GM18520 (cell line): ENCODE data around the gene SLIRP.
"Not testable (repeated sequence)": the region's sequence is repeated elsewhere in the genome, so short reads cannot be mapped to it uniquely, and the experiment has no call there.

Experiments used
- ATAC-seq: cut with Tn5 transposase; IDR thresholded peaks from one replicate; pipeline ENCODE4 v1.9.1; 2021; ENCODE audit not compliant: unreplicated experiment

Gene SLIRP

GRCh38 chr14:77741438-77741837 is 33.5 kb downstream of the SLIRP start:
- no peak for ATAC-seq

DNA sequence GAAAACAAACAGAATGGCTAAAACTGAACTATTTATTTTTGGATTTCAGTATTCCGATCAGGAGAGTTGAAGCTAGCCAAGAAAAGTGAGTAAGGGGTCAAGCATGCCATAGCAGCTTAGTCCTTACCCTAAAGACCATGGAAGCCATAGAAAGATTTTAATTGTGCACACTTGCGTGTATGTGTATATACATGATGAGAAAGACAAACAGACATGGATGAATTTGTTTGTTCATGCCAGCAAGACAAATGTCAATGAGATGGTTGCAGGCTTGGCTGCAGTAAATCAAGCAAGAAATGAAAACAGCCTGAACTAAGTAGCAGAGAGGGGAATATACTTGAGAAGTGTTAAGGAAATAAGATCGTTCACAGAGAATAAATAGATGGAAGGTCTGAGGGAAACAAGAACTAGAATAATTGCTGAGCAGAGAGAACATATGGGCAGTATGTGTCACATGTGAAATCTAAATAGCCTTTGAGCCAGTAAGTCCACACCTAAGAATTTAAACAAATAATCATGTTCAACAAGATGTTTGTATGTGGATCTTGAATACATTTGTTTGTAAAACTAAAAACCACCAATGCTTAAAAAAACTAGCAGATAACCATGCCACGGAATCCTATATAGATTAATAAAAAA is 38.3 kb downstream of the SLIRP start:
- ATAC-seq: no peak

GRCh38 chr14:77747425-77747824 is 39.5 kb downstream of the SLIRP start:
- not testable (repeated sequence) for ATAC-seq

GRCh38 chr14:77752266-77752665 is 44.4 kb downstream of the SLIRP start:
- no peak for ATAC-seq

DNA sequence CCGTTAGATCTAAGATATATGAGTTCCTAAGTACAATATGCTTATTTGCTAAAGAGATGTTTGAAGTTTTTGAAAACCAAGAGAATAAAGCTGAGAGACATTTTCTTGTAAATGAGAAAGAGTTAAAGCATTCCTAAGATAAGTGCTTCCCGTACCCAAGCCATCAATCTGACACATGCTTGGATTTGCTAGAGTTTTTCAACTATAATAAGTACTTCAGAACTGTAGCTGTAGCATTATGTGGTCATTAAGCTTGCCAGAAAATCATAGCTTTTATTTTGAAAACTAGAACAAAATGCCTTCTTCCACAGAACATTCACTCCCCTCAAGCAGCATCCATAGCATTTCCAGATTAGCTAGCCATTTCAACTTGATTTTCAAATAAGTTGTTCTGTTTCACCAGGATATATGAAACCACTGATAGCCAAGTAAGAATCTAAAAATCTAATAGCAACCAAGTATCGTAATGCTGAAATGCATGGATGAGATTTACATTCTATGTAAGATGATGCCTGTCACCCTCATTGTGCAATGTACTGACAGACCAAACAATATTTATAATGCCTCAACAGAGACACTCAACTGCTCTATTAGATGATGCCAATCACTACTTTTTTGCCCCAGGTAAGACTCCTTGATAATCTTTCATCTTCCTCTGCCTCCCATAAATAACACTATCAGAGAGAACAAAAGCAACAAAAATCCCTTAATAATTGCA is 45.1 kb downstream of the SLIRP start:
- no peak for ATAC-seq

DNA sequence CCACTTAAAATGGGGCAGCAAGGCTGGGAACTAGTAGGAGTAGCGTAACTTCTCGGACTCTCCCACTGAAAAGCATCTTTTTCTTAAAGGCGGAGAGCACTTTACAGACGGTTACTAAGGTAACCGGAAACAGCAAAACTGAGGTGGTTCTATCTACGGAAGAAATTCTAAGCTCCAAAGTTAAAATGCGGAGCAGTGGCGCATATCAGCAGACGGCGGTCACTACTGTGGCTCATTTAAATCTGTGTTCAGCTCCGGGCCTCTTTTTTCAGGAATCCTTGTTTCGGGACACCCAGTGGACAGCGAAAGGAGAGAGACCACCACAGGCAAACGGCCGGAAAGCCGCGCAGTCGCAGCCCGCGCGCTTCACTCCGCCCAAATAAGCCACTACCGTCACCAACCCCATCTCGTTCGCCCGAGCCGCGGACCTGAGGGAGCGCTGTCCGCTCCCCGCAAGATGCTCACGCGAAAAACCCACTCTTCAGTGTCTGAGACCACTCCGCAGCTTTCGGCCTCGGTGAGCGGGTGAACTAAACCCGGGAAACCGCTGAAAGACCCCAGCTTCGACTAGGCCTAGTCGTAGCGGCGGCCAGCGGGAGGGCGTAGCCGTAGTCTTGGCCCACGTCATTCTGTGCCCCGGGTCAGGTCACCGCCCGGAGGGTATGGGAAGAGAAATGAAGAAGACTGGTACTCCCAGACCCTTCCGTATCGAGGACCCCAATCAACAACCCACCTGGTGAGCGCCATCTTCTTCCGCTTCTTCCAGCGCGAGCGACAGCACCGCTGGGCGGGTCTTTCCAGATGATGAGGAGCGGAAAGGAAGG is 52.7 kb downstream of the SLIRP start, which contains the start of gene SNW1:
TSS of gene SNW1 (minus strand) at position 776 of the 824 bp plus-strand sequence. CDS start at position 747, 29 bp downstream.
- ATAC-seq: peak; percentile 97

DNA sequence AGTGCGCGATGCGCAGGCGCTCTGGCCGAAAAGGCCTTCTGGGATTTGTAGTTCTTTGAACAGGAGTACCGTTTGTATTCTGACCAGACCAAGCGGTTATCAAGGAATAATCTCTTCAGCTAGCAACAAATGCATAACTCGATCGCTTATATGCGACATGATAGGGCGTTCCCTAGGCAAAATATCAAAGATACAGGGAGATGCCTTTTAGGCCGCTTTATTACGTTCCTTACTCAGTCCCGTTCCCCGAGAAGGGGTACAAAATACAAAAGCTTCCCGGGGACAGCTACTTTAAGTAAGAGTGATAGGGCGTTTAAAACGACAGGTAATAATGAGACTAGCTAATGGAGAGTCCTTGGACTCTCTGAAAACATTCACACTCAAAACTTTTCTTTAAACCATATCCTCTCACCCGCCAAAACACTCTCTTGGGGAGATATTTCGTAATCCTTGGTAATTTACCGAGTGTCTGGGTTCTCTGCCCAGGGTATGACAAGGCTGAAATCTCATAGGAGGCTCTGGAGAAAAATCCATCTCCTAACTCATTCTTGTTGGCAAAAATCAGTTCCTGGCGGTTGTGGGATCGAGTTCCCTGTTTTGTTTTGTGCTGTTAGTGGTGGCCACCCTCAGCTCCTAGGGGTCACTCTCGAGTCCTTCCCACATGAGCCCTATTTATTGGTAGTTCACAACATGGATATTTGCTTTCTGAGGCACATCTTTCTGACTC is 53.5 kb downstream of the SLIRP start:
- ATAC-seq: no peak

- no peak for ATAC-seq
These were observed 55.4 kb downstream of the SLIRP start for GRCh38 chr14:77763316-77763715.

- ATAC-seq: no peak
These were observed 56.1 kb downstream of the SLIRP start for GRCh38 chr14:77763978-77764377.
